IMR-90 (cell line): ENCODE data around the gene P2RY2.

Experiments
- MAFK ChIP-seq: IDR thresholded peaks from 2 replicates; pipeline ENCODE4 v1.6.1; 2012; ENCODE audit warnings: low read depth, low read length, improper control_type of control experiment
- POLR2A ChIP-seq: IDR thresholded peaks from 2 replicates; pipeline ENCODE4 v1.6.1; 2012; ENCODE audit warnings: mild to moderate bottlenecking, low read depth, low read length
- TF ChIP-seq, protein P1 (sequence below): conservative IDR thresholded peaks from 2 replicates; pipeline ENCODE4 v1.5.1; 2012; ENCODE audit warnings: mild to moderate bottlenecking, low read depth, low read length, improper control_type of control experiment

DNA sequence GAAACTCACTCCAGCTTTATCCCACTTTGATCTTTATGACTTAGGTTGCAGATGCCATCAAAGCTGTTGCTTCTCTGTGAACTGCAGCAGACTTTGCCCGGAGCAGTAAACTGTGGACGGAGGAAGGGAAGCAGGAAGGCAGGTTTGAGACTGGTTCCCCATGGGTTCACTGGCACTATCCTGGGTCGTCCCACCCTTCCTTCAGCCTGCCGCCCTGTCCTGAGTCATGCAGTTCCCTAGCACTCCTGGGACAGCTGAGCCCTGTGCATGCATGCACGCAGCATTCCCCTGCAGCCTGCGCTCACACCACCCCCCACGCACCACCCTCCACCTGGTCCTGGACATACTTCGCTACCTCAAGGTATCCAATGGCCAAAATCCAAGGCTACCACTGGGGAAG, 23.5 kb upstream of the P2RY2 start:
- TF ChIP-seq POLR2A (no peak), MAFK (no peak)
- TF ChIP-seq, protein P1, sequence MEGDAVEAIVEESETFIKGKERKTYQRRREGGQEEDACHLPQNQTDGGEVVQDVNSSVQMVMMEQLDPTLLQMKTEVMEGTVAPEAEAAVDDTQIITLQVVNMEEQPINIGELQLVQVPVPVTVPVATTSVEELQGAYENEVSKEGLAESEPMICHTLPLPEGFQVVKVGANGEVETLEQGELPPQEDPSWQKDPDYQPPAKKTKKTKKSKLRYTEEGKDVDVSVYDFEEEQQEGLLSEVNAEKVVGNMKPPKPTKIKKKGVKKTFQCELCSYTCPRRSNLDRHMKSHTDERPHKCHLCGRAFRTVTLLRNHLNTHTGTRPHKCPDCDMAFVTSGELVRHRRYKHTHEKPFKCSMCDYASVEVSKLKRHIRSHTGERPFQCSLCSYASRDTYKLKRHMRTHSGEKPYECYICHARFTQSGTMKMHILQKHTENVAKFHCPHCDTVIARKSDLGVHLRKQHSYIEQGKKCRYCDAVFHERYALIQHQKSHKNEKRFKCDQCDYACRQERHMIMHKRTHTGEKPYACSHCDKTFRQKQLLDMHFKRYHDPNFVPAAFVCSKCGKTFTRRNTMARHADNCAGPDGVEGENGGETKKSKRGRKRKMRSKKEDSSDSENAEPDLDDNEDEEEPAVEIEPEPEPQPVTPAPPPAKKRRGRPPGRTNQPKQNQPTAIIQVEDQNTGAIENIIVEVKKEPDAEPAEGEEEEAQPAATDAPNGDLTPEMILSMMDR, result no peak
